CD4-positive, alpha-beta T cell treated with Interleukin-6 at 100 ng/mL for 8 hours (primary cell): ENCODE results near the gene SERGEF.

Source experiments
- DNase-seq: peaks from one replicate; pipeline ENCODE4 v3.0.0-alpha.2; 2020; ENCODE audit warnings: mixed read lengths, low spot score

SERGEF gene

DNA sequence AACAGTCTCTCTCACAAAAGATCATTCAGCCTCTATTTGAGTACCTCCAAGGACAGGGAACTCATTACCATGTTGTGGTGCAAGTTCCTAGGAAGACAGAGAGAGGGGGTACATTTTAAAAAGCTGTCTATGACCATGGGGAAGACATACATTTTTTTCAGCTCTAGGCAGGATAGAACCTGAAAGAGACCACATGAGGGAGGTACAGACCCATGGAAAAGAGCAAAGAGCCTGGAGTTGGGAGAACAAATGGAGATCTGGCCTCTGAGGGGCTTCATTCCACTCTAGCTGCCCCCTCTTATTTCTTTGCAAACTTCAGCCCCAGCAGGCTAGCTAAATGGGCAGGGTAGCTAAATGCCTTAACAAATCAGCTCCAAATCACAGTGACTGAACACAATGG is 241.9 kb downstream of the SERGEF start:
- DNase-seq = no peak

GRCh38 chr11:17770048-17770652 is 242.7 kb downstream of the SERGEF start:
- no peak for DNase-seq

- DNase-seq = no peak
Observed at GRCh38 chr11:17769218-17769617, 243.6 kb downstream of the SERGEF start.

GRCh38 chr11:17768547-17768946 is 244.3 kb downstream of the SERGEF start:
- DNase-seq = no peak

DNA sequence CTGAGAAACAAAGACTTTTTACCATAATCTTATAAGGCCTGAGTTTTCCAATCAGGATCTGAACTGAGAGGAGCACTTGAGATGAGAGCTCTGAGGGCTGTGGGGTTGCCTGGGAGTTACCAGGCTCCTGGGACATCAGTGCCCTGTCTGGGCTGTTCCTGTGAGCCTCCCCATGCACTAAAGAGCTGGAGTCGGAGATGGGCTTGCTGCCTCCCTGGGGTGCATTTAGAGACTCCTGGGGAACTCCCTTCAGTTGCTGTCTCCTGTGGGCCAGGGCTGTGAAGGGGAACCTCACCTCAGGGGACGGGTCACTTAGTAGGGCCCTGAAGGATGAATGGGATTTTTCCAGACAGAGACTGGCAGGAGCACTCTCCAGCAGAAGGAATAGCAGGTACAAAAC is 244.9 kb downstream of the SERGEF start:
- no peak for DNase-seq

DNA sequence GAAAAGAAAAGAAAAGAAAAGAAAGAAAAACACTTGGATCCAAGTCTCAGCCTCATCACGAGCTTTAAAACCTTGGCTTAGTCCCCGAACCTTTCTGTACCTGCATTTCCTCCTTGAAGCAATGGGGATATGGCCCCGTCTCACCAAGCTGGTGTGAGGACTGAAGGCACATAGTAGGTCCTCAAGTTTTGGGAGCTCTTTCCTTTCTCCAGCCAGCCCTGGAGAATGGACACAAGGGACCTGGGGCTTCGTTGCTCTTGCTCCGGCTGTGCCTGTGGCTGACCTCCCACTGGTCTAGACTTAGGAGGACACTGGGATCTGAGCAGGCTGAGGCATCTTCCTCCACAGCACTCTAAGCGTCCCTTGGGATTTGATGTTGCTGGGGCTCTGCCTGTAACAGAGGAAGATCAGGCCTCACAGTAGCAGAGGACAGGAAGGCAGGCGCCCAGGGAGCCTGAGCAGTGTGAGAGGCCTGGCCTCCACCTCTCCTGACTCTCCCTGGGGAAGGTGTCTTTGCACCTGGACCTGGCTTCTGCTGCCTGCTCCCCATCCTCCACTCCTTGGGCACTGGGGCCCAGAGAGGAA is 245.5 kb downstream of the SERGEF start:
- no peak for DNase-seq

GRCh38 chr11:17766590-17766989 is 246.3 kb downstream of the SERGEF start:
- no peak for DNase-seq

DNA sequence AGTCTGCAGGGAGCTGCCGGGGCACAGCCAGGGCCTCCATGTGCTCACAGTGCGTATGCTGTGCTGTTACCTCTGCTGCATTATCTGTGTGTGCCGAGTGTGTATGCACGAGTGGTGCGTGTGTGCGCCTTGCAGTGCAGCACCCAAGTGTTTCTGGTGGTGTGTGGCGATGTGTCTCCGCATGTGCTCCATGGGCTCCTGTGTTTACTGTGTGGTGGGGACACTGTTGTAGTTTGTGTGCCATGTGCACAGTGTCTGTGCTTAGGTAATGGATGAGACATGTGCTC is 246.8 kb downstream of the SERGEF start:
- DNase-seq = no peak

GRCh38 chr11:17765356-17766072 is 247.3 kb downstream of the SERGEF start:
- no peak for DNase-seq

DNA sequence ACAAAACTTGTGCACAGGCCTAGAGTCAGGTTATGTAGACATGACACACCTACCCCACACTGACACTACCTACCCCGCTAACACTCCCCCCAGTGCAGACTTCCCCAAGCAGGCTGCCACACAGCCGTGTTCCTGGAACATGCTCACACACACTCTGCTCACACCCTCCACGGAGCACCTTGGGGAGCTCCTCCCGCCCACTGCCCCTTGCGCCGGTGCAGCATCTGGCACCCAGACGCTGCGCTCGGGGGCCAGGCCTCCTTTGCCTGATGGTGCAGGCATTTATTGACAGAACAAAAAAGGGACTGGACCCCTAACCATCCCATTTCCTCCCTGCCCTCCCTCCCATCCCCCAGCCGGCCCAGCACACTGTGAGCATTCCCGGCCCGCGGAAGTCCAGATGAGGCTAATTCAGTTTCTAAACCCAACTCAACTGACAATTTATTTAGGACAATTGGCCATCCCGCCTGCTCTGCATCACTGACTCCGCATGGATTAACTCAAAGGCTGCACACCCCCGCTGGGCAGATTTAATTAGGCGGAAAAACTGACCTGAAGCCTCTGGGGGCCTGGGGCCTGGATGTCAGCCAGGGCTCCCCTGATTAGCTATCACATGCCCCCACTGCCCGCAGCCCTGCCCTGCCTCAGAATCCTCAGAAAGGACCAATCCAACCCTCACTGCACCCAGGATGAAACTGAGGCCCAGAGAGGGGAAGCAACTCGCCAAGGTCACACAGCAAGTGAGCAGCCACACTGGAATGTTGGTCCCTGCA is 248.2 kb downstream of the SERGEF start:
- DNase-seq = no peak

DNA sequence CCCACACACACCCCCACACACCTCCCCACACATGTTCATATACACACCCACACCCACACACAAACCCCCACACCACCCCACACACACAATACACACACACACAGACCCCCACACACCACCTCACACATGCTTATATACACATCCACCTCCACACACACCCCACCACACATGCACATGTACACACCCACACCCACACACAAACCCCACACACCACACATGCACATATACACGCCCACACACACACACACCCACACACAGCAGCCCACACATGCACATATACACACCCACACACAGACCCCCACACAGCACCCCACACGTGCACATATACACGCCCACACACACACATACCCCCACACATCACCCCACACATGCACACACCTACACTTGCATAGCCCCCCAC is 249.1 kb downstream of the SERGEF start:
- no peak for DNase-seq

DNA sequence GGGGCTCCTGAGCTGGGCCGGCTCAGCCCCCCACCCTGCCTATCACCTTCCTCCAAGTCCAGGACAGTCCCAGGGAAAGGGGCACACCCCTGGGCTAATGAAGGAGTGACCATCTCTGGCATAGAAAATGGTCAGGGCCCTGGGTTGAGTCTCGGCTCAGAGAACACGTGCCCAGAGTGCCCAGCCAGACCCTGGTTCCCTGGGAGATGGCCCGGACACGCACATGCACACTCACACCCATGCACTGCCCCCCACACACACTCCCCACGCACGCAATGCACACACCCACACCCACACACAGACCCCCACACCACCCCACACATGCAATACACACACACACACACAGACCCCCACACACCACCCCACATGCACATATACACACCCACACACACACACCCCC is 249.6 kb downstream of the SERGEF start:
- DNase-seq = no peak

DNA sequence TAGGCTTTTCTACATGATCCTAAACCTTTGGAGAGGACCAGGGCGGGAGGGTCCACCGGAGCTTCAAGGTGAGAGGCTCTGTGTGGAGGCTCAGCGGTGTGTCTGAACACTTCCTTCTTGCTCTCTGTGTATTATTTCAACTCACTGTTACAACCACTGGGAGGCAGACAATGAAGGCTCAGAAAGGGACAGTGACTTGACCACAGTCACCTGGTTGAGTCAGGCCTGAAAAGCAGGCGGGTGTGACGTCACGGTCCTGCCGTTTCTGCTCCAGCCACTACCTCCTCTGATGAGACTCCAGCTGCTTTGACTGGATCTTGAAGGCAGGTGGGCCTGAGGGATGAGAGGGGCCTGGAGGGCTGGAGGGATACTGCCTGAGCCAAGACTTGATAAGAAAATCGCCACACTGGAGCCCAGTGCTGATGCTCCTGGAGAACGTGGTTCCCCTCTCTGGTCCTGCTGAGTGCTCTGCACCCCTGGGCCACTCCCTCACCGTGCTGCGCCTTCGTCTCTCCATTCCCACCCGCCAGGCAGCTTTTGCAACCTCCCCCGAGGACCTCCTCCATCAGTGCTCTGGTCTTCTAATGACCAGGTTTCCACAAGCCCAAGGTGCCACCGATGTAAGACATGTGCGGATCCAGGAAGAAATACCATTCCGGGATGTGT is 250.4 kb downstream of the SERGEF start:
- DNase-seq = no peak

- no peak for DNase-seq
Observed at GRCh38 chr11:17760102-17761029, 252.5 kb downstream of the SERGEF start.

DNA sequence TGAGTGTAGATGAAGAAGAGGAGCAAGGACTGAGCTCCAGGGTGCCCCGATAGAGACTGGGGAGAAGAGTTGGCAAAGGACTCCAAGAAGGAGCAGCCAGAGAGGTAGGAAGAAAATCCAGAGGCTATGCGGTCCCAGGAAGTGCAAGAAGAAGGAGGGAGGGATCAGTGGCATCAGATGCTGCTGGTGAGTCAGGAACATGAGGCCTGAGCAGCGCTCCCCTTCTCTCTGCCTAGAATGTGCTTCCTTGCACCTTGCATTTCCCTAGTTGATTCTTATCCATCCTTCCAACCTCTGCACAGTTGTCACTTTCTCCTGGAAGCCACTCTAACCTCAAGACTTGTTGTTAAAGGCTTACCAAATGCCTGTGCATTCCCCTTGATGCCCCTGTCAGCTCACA is 257.0 kb downstream of the SERGEF start:
- no peak for DNase-seq

DNA sequence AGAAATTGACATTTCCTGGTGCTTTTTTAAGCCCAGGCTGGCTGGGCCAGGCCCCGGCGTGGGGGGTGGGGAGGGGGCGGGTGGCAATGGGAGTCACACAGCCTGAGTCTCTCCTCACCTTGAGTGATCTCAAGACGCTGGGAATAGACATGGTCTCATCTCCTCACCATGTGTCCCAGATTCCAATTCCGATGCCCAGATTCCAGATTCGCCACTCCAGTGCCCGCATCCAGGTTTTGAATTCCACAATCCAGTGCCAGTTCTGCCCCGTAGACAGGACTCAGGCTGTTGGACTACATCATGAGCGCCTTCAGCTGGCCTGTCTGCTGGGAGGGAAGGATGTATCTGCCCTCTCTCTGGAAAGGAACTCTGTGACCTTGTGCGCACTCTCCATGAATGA is 259.2 kb downstream of the SERGEF start:
- no peak for DNase-seq

DNA sequence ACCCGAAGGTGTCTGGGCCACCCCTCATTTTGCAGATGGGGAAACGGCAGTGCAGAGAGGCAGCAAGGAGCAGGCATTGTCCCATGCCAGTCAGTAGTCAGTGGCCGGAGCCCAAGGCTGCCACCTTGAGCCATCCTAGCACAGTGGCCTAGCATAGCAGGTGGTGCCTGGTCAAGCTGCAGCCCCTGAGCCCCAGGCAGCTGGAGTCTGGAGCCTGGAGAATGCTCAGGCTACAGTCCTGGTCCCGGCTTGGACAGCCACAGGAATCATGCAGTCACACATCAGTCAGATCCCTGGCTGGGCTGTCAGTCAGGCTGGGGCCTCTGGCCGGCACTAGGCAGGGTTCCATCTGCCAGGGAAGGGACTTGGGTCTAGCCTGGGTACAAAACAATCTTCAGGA is 259.7 kb downstream of the SERGEF start:
- no peak for DNase-seq

- DNase-seq = no peak
Observed at GRCh38 chr11:17752144-17752543, 260.7 kb downstream of the SERGEF start.

DNA sequence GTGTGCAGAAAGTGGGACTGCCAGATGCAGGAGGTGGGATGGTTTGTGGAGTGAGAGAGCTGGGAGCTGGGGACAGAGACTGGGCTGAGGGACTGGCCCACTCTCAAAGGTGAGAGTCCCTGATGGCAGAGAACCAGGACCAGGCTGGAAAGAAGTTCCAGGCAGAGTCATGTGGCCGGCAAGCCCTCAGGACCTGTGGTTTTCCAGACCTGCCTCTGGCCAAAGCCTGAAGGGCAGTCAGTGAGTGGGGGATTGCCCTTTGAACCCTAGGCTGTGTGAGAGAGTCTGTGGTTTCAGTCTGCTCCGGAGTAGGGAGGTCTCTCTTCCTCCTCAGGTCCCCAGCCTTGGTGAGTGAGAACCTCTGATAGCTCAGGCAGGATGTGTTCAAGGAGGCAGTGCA is 261.3 kb downstream of the SERGEF start:
- DNase-seq = no peak

- DNase-seq = no peak
Observed at GRCh38 chr11:17750801-17751165, 262.1 kb downstream of the SERGEF start.

DNA sequence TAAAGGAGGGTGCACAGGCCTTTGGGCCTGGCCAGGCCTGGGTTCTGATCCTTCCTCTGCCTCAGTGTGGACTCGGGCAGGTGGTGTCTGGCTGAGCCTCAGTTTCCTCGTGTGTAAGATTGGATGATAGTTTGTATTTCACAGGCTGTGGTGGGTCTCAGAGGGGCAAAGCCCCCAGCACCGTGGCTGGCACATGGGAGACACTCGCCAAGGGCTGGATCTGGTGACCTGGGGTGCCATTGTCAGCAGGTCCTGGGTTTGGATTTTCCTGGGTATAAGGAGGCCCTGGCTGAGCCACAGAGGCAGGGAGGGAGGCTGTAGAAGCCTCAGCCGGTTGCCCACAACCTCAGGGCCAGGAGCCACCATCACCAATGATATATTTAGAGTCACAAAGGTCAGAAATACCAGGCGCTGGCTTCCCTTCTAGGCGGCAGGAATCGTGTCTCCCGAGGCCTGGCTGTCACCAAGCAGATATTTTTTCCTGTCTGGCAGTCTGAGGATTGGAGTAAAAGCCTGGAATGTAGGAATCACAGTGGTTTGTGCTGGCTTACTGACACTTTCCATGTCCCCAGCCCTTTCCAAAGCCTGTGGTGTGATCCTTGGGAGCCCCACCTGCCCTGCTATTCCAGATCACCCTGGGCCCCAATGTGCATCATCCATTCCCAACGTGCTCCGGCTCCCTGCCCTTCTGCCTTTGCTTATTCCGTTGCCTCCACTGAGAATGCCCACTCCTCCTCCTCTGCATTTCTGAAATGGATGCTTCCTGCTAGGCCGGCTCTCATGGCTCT is 262.6 kb downstream of the SERGEF start:
- DNase-seq = no peak
